GM12878 (cell line): Measurements from ENCODE around the gene TRIM68. TPM values are rescaled to one million over a fixed set of nuclear protein-coding genes. Genes with fewer than 3 reads are reported as not detected.

Experiments
- CUX1 ChIP-seq: IDR thresholded peaks from 2 replicates; pipeline ENCODE4 v1.6.1; 2012; ENCODE audit warnings: improper control_type of control experiment, low read depth, low read length; ENCODE audit not compliant: insufficient replicate concordance
- HCFC1 ChIP-seq: fragments of 150-350 bp; IDR thresholded peaks from 2 replicates; pipeline ENCODE4 v1.6.1; 2014; ENCODE audit warnings: low read length
- HDGF ChIP-seq: fragments of 450-650 bp; IDR thresholded peaks from 2 replicates; pipeline ENCODE4 v1.6.1; 2016; ENCODE audit warnings: antibody characterized with exemption
- MTA2 ChIP-seq: fragments of 450-650 bp; IDR thresholded peaks from 2 replicates; pipeline ENCODE4 v1.6.1; 2016; ENCODE audit warnings: low read depth, mild to moderate bottlenecking, moderate library complexity
- SMAD1 ChIP-seq: fragments of 450-650 bp; IDR thresholded peaks from 2 replicates; pipeline ENCODE4 v1.6.1; 2018; ENCODE audit warnings: mild to moderate bottlenecking, low read depth; ENCODE audit not compliant: partially characterized antibody
- STAT1 ChIP-seq: fragments of 450-650 bp; conservative IDR thresholded peaks from 2 replicates; pipeline ENCODE4 v1.6.1; 2014; ENCODE audit warnings: antibody characterized with exemption, mild to moderate bottlenecking
- TBL1XR1 ChIP-seq: IDR thresholded peaks from 2 replicates; pipeline ENCODE4 v1.6.1; 2012; ENCODE audit warnings: low read depth, low read length, improper control_type of control experiment
- TCF12 ChIP-seq: IDR thresholded peaks from 2 replicates; pipeline ENCODE4 v1.6.1; 2011; ENCODE audit warnings: low read depth, mild to moderate bottlenecking, low read length
- WRNIP1 ChIP-seq: IDR thresholded peaks from 2 replicates; pipeline ENCODE4 v1.6.1; 2011; ENCODE audit warnings: low read depth, low read length, improper control_type of control experiment, borderline replicate concordance
- ZBTB40 ChIP-seq: fragments of 450-650 bp; IDR thresholded peaks from 2 replicates; pipeline ENCODE4 v1.6.1; 2016; ENCODE audit warnings: mild to moderate bottlenecking, moderate library complexity, borderline replicate concordance
- ZNF687 ChIP-seq: fragments of 450-650 bp; IDR thresholded peaks from 2 replicates; pipeline ENCODE4 v1.6.1; 2017; ENCODE audit warnings: mild to moderate bottlenecking, moderate library complexity
- polyA plus RNA-seq, 11 experiments: library from polyadenylated mRNA; depleted of rRNA in 4 of 11; unstranded in 6 of 11; stranded (reverse) in 5 of 11; fragments of >200 nt; fragmentation: Nextera tagmentation in 4 of 11; fragmentation: Illumina TruSeq in 1 of 11; extraction: Ambion mirVana in 4 of 11; extraction: Trizol in 1 of 11; gene quantifications; 1 replicate in 1 of 11; 2 replicates in 10 of 11; pipeline versions ENCODE4 v1.2.1 to v1.2.3, GENCODE V29; 2011 to 2016; ENCODE audit warnings: inconsistent platforms in 2 of 11, missing spikeins in 2 of 11, low read depth in 1 of 11
- total RNA-seq, 4 experiments: library from RNA; depleted of rRNA in 3 of 4; stranded (reverse); fragments of >200 nt in 3 of 4; fragmentation: Illumina TruSeq in 1 of 4; extraction: Trizol in 1 of 4; gene quantifications; 2 replicates each; pipeline versions ENCODE4 v1.2.1 to v1.2.3, GENCODE V29; 2013 to 2021

The TRIM68 gene
- total and polyA plus RNA-seq, 10 of the 15 experiments (the other 5 are each of a cell fraction or from before 2014, with no cell fraction given) = 3.3 to 13.7 (median 8.3) TPM

GRCh38 chr11:4593739-4594138 is 14.3 kb downstream of the TRIM68 start, which contains the start of gene OR52I1 (continued):
- TF ChIP-seq CUX1 = no peak
- no peak for TF ChIP-seq ZNF687
- no peak for TF ChIP-seq STAT1
- no peak for TF ChIP-seq WRNIP1
- TF ChIP-seq ZBTB40 = no peak
- TF ChIP-seq TCF12 = no peak
- no peak for TF ChIP-seq TBL1XR1
- no peak for TF ChIP-seq HCFC1
- TF ChIP-seq SMAD1 = no peak
- no peak for TF ChIP-seq HDGF
- no peak for TF ChIP-seq MTA2
